ENCODE results near the gene ANAPC2. TPM values are rescaled to one million over a fixed set of nuclear protein-coding genes. Genes with fewer than 3 reads are reported as not detected.

Gene ANAPC2
- total RNA-seq, 1 experiment from 2014 or later = 80.9 TPM

- TF ChIP-seq E2F4 (CRISPR knock-in tag; IDR thresholded peaks at IDR 0.05; ENCODE audit: borderline replicate concordance, low read depth) (no peak), SOX15 (CRISPR knock-in tag; IDR thresholded peaks at IDR 0.05) (no peak), TP53 (CRISPR knock-in tag; IDR thresholded peaks at IDR 0.05) (peak; percentile 76; the same call in 1 of the 2 replicates), ZNF512 (CRISPR knock-in tag; IDR thresholded peaks at IDR 0.05; ENCODE audit: borderline replicate concordance) (no peak), USF2 (CRISPR knock-in tag; IDR thresholded peaks at IDR 0.05) (peak; percentile 72), SP1 (CRISPR knock-in tag; conservative IDR thresholded peaks at IDR 0.05) (peak; percentile 99), MXD4 (CRISPR knock-in tag; IDR thresholded peaks at IDR 0.05; ENCODE audit: borderline replicate concordance) (no peak), USF1 (CRISPR knock-in tag; IDR thresholded peaks at IDR 0.05) (peak; percentile 51; the same call in 1 of the 2 replicates), CREM (CRISPR knock-in tag; IDR thresholded peaks at IDR 0.05) (peak; percentile 100), ZNF532 (CRISPR knock-in tag; IDR thresholded peaks at IDR 0.05; ENCODE audit: borderline replicate concordance) (no peak), PRRX2 (CRISPR knock-in tag; IDR thresholded peaks at IDR 0.05) (no peak)
Measured at GRCh38 chr9:137188490-137189296, at the start of gene ANAPC2, which contains the start of gene SSNA1 (continued).

DNA sequence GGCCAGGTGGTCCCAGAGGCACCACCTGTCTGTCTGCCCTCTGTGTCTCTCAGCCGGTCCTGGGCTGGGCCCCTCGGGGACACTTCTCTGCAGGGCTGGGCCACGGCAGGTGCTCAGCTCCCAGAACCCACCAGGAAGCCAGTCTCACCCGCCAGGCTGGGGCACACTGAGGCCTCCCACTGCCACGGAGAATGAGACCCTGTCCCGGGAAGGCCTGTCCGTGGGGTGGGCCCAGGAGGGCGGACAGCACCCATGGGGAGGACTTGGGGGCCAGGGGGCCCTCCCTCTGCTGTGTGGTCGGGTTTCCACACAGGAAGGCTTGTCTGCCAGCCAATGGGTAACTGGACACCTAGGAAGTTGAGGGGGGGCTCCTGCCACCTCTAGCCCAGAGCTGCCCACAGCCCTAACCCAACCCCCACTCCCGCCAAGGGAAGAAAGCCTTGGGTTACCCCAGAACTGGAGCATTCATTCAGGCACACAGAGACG, 48.6 kb upstream of the ANAPC2 start:
- POLR2A ChIA-PET = interaction anchor here (0.9 kb wide), 1 partner anchor 65 kb away, joined by 3 read pairs; the partner anchor contains the start of gene NRARP
- H3K4me3 Mint-ChIP-seq = no peak overlapping the region
- H3K9me3 Mint-ChIP-seq = no peaks in the 10 kb centered on the region
- H3K27ac Mint-ChIP-seq = no peak overlapping the region
- no peak for DNase-seq (ENCODE audit: low spot score)
- no peaks in the 10 kb centered on the region for H3K27me3 Mint-ChIP-seq (ENCODE audit: low read depth)
- CTCF ChIA-PET = interaction anchor here (0.6 to 4.6 kb wide), 90 partner anchors 10 to 633 kb away, joined by 3 to 143 read pairs (median 6); partner anchors contain the start of genes CYSRT1, ENTPD2, ENTPD8 and EXD3
- peaks cover under 1% of the 10 kb centered on the region for H3K36me3 Mint-ChIP-seq
- TF ChIP-seq CREB1 (CRISPR knock-in tag; IDR thresholded peaks at IDR 0.05) (no peak), KAT7 (CRISPR knock-in tag; IDR thresholded peaks at IDR 0.05; ENCODE audit: borderline replicate concordance) (no peak), IRF2 (CRISPR knock-in tag; IDR thresholded peaks at IDR 0.05; ENCODE audit: borderline replicate concordance, low read depth) (no peak), NFYB (CRISPR knock-in tag; conservative IDR thresholded peaks at IDR 0.05; ENCODE audit: low read depth) (no peak)
- H3K4me1 Mint-ChIP-seq = peaks cover 18% of the 10 kb centered on the region
- ATAC-seq = no peak

All from WTC11 (cell line).